Cortex of kidney (tissue), 1 donor: Measurements from ENCODE around the gene CREB3.

Source experiments
- DNase-seq: peaks from one replicate; lab custom pipeline; 2025; lab: John Stamatoyannopoulos, UW

Gene CREB3

DNA sequence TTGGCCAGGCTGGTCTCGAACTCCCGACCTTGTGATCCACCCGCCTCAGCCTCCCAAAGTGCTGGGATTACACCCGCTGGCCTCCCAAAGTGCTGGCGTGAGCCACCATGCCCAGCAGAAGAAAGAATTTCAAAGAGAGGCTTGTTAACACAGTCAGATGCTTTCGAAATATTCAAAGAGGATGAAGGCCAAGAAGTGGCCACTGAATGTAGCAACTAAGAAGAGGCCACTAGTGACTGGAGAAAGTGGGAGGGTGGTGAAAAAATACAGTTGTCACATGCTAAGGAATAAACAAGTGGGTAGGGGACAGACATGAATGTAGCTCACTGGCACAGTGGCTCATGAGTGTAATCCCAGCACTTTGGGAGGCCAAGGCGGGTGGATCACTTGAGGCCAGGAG, 29.8 kb upstream of the CREB3 start:
- no peak for DNase-seq

DNA sequence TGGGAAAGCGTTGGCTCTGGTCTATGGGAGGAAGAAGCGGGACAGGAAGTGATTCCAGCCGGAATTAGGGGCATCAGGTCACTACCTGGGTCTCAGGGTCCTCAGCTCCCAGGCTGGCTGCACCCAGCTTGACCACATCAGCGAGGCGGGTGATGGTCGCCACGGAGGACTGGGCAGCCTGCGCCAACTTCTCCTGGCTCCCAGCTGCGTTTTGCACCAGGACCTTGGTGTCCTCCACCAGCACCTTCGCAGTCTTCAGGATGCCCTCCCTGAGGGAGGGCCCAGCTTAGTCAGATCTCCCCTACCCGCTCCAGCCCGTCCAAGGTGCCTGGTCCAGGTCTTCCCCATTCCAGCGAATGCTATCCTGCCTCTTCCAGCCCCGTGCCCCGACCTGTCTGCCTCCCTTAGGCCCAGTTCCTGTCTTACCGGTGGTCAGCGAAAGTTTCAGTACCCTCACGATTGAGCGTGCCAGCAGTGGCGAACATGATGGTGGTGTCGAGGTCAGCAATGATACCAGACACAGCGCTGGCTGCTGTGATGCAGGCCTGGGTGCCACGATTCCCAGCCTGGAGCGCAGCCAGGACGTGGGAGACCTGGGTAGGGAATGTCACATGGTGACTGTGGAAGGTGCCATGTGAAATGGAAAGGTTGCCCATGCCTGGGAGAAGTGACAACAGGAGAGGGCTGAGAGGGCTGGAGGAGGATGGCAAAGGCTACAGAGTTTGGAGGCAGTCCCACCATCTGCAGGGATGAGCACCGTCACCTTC, 28.4 kb upstream of the CREB3 start:
- no peak for DNase-seq

DNA sequence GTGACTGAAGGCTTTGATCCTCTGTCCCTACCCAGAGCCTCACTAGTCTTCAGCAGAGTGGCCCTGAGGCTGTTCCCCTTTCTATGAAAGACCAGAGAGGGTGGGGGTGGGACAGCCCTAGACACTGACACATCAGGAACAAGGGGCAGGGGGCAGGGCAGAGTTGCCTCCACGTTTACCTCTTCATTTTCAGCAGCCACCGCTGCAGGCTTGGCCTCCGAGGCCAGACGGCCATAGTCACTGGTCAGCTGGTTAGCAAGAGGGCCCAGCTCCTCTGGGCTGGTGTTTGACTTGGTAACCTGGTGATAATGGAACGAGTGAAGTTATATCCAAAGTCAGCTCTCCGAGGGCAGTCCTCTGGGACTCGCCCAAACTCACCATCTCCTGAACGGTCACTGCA, 27.1 kb upstream of the CREB3 start:
- DNase-seq, result no peak

DNA sequence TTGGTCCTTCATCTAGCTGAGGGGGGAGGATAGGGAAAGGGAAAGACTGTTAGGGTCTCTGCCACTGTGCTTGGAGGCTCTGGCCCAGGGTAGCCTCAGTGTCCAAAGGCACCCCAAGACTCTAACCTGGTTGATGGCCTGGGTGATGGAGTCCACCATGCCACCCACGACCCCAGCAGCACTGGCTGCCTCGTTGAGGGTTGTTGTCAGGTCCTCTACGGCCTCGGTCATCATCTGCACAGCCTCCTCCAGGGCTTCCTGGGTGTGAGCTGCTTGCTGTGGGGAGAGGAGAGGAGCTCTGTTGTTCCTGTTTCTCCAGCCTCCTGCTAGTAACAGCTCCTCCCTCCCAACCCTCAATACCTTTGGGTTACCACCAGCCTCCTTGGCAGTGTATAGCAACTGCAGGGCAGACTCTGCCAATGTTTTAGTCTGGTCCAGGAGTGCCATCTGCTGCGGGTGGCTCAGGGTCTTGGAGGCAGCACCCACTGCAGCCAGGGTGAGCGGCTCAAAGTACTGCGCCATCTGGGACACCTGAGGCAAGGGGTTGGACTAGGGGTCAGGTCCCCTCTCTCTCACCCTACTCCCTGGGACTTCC, 26.5 kb upstream of the CREB3 start:
- DNase-seq, result no peak

DNA sequence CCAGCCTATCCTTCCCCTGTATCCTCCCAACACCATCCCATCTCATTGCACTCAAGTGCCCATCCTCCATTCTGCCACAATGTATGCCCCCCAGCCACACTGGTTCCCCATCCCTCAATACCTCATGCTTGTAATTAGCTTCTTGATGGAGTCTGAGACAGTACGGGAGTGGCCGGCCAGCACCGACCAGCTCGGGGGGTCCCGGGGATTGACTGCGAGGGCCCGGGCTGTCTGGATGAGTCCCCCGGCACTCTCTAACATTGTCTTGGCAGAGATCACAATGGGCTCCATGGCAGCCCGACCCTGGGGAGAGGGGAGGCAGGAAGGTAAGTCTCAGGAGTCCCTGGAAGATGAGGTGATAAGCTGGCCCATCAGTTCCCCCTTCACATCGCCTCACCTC, 25.5 kb upstream of the CREB3 start:
- DNase-seq, result no peak

DNA sequence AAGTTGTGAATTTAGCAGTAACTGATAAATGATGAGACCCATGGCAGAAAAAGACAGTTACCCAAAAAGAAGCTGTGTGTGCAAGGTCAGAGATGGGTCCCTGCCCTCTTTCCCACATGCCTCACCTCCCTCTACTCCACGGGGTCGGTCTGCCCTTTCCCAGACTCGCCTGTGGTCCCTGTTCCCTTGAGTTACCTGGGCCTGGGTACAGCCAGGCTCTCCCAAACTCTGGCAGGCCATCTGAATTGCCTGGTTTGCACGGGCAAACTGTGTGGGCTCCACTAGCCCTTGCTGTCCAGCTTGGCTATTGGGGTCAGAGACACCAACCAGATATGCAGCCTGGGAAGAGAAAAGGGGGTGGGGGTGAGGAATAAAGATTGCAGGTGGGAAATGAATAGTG, 24.3 kb upstream of the CREB3 start:
- no peak for DNase-seq

DNA sequence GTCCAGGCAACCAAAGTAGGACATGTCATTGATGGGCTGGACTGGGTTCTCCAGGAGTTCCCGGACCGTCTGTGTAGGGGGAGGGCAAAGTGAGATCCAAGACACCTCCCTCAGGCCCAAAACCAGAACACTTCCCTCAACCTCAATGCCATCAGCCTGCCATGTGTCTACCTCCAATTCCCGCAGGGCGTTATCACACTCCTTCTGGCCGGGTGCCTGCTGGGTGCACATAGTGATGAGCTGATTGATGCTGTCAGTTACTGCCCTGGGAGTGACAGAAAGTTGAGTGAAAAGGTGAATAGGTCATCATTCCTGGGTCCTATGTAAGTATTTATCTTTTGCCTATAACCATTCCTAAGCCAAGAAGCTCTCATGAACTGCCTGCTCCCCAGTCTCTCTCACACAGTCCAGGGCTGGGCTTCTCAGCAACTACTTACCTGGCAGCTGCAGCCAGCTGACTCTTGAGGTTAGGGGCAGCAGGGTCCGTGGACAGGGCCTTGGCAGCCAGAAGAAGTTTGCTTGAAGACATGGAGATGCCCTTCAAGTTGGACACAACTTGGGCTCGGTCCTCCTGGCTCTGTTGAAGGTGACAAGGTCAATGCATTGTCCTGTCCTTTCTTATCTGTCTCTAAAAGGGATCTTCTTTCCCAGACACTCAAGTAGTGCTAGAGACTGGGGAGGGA, 21.5 kb upstream of the CREB3 start:
- no peak for DNase-seq

DNA sequence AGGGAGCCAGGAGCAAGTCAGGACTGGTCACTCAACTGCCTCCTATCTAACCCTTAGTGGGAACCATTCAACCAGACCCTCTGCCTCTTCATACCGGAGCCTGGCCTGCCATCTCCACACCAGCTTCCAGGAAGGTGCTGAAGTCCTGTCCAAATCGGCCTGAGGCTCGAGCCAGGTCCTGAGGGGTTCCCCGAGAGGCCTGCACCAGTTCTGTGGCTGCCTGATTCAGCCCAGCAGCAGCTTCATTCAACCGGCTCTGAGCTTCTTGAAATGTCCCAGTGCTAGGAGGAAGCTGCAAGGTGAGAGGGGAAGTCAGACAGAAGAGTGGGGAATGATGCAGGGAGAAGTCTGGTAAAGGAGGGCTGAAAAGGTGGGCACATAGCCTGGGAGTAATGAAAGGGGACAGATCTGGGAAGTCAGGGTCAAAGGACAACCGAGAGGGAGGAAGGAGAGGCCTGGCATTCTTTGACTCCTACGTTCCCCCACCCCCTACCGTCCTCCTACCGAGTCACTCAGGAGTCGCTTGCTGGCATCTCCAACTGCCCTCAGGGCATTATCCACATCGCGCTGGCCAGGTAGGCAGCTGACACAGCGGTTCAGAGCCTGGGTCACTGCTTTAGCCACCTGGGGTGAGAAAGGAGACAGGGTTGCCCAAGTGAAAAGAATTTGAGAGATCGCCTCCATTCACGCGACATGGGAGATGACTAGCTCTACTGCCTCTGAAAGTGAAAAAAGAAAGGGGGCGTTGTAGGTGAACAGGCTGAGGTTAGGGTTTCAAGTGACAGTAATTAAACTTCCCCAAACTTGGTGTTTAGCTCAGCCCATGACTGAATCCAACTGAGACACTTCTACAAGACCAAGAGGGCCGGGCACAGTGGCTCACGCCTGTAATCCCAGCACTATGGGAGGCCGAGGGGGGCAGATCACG, 20.7 kb upstream of the CREB3 start:
- DNase-seq, result no peak

DNA sequence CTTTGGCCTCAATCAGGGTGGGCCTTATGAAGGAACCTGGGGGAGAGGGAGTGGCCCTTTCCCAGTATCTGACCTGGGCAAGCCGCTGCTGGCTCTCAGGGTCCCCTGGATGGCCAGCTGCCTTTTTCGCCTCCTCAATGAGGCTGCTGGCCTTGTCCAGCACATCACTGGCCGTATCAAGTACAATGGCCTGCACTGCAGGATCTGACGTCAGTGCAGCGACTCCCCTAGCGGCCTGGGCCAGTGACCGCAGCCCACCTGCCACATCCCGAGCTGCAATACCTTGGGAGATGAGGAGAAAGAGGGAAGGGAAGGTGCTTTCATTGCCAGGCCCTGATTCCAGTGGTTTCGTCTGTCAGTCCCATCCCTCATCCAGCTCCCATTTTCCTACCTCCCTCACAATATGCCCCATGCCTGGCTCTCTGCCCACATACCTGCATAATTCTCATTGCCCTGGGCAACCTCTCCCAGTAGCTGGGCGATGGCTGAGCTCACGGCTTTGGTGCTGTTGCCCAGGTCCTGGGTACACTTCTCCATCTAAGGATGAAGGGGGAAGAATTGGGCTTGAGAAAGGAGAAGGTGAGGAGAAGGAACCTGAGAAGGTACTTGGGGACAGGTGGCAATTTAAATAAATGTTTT, 19.6 kb upstream of the CREB3 start:
- no peak for DNase-seq

DNA sequence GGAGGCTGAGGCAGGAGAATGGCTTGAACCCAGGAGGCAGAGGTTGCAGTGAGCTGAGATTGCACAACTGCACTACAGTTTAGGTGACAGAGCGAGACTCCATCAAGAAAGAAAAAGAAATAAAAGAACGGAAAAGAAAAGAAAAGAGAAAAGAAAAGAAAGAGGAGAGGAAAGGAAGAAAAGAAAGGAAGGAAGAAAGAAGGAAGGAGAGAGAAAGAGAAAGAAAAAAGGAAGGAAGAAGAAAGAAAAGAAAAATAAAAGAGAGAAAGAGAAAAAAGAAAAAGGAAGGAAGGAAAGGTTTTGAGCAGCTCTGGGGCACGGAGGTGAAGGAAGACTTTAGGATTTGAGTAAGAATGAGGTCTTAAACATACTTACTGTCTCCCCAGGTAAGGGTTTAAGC, 18.9 kb upstream of the CREB3 start:
- DNase-seq, result no peak

DNA sequence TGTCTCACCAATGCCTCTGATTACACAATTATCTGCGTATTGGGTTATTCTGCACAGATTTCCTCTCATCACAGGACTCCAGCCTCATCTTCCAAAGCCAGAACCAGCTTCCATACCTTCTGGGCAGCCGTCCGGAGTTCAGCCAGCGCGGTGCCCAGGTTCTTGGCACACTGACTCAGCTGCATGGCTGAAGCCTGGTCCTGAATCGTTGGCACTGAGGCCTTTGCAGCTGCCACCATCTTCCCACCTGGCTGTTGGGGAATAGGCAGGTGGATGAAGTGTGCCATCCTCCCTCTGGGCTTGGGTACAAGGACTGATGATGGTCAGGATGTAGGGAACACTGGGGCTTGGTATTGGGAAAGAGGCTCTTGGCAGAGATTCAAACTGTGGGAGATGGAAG, 18.3 kb upstream of the CREB3 start:
- no peak for DNase-seq

DNA sequence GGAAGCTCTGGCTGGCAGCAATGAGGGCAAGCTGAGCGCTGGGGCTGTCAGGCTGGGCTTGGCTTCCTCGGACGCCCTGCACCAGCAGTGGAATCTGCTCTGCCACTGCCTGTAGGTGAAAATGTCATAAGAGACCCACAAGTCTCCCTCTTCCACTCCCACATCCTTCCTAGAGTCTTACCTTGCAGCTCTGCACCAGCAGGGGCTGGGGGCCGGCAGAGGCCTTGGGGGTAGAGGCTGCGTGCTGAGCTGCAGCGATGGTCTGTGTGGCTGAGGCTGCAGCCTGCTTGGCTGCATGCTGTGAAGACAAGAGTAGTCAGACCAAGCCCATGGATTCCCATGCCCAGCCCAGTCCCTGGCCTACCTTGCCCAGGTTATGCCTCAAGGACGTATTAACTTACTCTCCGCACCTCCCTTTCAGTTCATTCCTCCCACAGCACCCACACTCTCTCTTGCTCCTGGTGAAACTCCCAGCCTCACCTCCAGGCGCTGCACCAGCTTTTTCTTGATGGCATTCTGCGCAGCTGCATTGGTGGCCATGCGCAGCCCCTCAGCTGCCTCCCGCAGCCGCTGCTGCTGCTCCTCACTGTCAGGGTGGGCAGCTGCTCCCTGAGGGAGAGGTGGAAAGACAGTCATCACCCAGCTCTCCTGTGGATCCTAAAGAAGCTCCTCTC, 17.8 kb upstream of the CREB3 start:
- no peak for DNase-seq

DNA sequence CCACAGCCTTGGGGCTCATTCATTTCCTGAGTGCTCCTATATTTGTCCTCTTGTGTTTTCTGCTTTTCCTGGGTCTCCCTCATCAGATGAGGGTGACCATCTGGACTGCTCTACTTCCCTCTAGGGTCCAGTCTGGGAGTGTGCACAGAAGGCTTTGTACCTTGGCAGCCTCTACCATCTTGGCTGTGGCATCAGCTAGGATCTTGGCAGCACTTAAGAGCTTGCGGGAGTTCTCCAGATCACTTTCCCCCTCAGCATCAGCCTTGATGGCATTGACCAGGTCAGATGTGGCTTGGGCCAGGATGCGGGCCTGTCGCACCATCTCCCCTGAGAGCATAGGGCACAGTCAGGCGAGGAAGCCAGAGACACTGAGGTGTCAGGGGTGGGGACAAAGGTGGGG, 16.2 kb upstream of the CREB3 start:
- DNase-seq, result no peak

DNA sequence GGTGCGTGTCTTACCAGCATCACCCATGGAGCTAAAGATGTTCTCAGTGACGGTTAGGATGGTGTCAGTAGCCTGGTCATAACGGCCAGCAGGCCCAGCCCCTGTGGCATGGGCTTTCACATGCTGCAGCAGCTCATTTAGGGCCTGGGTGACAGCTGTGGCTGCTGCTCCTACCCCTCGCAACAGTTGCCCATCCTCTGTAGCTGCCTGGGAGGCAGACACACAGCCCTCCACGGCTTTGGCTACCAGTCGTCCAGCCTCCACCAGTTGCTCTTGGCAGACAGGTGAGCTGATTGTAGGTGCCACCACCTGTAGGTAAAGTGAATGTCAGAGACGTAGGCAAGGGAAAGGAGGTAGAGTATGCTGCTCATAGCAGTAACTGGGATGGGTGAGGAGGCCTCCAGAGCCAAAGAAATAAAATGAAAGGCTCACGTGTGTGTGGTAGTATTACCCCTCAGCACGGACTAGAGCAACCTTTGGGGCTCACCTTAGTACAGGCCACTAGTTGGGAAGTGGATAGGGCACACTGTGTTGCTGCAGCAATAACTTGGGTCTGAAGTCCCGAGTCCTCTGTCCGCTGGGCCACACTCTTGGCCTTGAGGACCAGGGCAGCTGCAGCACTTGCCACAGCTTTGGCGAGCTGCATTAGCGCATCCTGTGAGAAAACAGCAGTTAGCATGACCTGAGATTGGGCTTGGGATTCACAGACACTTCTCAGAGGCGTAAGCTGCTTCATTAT, 15.2 kb upstream of the CREB3 start:
- DNase-seq, result no peak

DNA sequence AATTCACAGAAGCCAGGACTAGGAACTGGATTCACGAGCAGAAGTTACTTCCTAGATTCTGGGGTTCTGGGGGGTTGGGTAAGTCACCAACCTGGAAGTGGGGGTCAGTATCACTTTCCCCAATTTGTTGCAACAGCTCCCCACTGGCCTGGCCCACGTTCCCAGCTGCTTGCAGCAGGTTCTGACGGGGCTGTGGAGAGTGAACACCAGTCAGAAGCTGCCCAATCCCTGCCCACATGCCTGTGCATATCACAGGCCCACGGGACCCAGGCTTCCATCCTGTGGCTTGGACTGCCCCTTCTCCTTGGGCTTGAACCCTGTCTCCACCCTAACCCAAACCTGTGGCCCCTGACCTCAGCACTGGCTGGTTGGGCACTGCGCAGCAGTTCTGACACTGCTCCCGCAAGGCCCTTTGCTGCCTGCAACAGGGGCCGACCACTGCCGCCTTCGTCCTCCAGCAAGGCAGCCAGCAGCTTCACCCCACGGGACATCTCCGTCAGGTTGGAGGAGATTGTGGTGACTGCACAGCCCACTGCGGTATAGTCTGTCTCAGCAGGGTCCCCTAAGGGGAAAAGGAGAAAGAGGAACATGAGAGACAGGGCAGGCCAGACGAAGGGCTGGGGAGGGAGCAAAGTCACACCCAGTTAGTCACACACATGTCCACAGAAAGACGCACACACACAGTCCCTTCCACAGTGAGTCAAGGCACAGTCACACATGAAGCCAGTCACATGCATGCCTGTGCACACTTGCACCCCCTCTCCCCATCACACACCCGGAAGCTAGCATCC, 13.6 kb upstream of the CREB3 start:
- DNase-seq, result no peak

DNA sequence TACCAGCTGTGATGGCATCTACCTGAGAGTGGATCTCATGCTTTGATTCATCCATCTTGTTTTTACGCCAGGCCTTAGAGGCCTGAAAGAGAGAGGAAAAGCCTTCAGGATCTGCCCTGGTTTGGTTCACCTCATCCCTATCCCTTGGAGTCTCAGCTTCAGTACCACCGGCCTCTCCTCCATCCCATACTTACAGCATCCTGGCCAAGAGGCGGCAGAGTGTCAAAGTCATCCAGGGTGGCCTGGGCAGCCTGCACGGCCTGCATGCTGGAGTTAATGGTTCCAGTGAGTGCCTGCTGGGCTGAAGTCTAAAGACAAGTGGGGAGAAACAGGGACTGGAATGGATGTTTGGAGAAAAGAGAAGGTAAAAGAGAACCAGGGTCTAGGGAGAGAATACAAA, 12.9 kb upstream of the CREB3 start:
- no peak for DNase-seq

DNA sequence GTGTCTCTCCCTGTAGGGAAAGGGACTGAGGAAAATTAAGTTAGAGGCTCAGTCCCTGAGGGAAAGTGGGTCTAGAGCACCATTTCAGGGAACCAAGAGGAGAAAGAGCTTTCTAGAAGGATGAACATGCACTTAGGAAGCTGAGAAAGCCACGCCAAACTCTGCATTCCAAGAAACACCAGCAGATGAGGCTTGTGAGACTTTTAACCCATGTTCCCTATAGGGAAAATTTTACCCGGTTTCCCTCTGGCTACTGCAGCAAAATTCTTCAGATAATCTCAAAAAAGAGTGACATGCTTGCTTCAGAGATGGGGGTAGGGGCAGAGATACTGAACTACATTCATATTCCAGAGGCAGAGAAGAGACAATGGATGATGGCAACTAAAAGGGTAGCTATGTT, 9.0 kb upstream of the CREB3 start:
- DNase-seq, result no peak

DNA sequence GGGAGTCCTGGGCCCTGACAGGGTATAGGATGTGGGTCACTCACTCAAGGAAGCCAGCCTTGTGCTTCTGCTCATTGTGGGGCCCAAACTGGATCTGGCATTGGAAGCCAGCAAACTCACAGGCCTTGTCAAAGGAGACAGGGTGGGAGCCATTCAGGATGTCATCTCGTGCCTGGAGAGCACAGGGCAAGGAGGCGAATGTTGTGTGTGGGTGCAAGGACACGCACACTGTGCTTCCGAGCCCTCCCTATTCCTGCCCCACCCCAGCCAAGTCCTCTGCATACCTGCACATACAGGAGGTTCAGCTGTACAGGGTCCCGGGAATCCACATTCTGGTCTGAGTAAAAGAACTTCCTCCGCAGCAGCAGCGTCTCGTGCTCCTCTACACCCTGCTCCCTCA, 8.6 kb upstream of the CREB3 start:
- no peak for DNase-seq

DNA sequence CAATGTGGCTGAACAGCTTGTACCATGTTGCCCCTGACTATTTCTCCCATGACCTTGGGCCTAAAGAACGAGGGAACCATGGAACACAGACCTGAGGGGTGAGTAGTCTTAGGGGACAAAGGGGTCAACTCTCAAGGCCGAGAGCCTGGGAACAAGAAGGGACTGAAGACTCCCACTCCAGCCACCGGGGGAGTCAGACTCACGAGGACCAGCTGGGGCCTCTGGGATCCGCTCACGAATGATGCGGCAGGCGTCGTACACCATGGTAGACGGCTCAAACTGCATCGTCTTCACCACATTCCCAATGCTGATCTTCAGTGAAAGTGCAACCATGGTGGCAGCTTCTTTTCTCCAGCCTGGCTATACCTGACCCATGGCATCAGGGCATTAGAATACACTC, 7.1 kb upstream of the CREB3 start:
- no peak for DNase-seq

DNA sequence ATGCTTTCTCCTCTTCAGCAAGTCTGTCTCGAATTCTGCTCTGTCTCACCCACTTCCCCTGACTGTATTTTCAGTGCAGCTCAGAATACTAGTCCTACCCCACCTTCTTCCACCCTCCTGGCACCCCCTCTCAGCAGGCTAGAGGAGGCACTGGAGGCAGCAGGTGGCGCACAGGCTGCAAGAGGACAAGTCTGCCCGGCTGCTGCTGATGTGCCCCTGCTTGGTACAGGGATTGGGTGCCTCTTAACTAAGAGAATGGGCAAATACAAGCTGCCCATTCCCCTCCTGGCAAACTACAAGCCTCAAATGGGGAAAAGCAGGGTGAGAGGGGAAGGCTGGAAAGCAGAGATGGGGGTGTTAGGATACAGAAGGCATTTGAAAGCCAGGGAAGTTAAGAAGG, 5.5 kb upstream of the CREB3 start:
- no peak for DNase-seq
